GM18520 (cell line): ENCODE results near the gene DTNBP1.
"Not testable (repeated sequence)": the region's sequence is repeated elsewhere in the genome, so short reads cannot be mapped to it uniquely, and the experiment has no call there.

Source experiments
- ATAC-seq: cut with Tn5 transposase; IDR thresholded peaks from one replicate; pipeline ENCODE4 v1.9.1; 2021; ENCODE audit not compliant: unreplicated experiment

The DTNBP1 gene

DNA sequence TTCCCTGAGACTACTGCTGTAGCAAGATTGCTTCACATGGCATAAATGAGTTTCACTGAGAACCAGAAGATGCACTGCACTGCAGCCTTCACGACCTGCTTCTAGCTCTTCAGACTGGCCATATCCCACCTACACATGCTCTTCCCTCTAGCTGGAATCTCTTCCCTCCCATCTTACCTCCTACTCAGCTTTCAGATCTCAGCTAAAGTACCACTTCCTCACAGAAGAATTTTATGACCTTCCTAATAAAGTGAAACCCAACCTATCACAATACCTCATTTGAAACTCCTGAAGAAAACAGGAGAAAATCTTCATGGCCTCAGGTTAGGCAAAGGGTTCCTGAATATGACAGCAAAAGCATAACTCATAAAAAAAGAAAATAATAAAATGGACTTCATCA lies 99.9 kb downstream of the DTNBP1 start:
- ATAC-seq = no peak

DNA sequence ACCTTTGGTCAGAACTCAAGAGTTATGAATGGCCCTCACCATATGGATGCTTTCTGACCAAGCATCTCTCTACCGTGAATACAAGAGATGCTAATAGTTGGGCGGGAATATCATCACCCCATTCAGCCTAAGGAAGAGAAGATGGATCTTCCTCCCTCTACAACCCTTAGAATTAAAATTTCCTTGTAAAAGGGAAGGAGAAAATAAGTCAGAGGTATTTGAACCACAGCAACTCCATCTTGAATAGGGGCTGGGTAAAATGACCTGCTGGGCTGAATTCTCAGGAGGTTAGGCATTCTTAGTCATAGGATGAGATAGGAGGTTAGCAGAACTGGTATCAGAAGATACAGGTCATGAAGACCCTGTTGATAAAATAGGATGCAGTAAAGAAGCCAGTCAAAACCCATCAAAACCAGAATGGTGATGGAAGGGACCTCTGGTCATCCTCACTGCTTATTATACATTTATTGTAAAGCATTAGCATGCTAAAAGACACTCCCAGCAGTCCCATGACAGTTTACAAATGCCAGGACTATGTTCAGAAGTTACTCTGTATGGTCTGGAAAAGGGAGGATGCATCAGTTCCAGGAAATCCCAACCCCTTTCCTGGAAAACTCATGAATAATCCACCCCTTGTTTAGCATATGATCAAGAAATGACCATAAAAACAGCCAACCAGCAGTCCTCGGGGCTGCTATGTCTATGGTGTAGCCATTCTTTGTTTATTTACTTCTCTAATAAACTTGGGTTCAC lies 101.2 kb downstream of the DTNBP1 start:
- no peak for ATAC-seq

DNA sequence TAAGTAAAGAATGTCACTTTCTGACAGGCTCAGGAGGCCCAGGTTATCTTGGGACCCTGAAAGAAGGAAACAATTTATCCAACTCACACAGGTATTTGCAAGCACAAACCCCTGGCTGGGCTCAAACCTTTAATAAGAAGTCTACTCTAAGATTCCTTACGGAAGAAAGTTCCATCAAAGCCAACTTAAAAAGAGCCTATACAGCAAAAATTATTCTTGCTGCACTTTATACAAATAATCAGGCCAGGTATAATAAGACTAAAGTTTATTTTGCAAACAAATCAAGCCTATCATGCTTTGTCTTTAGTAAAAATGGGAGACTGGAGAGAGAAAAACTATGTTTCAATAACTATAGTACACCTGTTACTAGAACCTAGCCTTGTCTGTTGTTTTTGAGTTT lies 102.1 kb downstream of the DTNBP1 start:
- no peak for ATAC-seq

DNA sequence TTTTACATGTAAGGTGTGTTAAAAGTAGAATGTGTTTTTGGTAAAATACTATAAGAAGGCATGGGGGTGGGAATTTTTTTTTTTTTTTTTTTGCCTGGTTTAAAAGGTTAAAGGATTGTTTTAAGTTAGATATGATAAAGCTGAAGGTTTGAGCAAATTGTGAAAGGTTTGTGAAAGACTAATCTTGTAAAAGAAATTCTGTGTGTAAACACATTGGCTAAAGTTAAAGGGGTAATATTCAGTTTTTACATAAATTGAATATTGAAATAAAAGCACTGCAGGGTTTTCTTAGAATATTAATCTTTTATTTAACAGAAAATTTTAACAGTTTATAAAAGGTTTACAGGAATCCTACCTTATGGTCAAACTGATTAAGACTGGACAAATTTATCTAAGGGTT lies 105.7 kb downstream of the DTNBP1 start:
- no peak for ATAC-seq

DNA sequence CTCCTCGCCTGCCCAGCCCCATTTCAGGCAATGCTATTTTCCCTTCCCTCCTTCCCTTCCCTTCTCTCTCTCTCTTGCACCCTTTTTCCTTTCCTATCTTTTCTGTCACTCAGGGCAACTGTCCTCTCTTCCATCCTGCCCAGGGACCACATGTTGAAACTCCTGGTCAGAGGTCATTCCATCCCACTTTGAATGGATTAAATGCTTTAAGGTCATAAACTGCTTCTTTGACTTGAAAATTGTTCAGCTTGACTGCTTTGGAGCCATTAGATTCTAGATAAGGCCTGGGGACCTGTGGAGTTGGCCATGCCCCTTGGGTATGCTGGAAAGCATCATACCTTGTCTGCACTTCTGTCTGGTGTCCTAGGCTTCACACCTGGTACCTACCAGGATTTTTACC lies 106.1 kb downstream of the DTNBP1 start:
- no peak for ATAC-seq

DNA sequence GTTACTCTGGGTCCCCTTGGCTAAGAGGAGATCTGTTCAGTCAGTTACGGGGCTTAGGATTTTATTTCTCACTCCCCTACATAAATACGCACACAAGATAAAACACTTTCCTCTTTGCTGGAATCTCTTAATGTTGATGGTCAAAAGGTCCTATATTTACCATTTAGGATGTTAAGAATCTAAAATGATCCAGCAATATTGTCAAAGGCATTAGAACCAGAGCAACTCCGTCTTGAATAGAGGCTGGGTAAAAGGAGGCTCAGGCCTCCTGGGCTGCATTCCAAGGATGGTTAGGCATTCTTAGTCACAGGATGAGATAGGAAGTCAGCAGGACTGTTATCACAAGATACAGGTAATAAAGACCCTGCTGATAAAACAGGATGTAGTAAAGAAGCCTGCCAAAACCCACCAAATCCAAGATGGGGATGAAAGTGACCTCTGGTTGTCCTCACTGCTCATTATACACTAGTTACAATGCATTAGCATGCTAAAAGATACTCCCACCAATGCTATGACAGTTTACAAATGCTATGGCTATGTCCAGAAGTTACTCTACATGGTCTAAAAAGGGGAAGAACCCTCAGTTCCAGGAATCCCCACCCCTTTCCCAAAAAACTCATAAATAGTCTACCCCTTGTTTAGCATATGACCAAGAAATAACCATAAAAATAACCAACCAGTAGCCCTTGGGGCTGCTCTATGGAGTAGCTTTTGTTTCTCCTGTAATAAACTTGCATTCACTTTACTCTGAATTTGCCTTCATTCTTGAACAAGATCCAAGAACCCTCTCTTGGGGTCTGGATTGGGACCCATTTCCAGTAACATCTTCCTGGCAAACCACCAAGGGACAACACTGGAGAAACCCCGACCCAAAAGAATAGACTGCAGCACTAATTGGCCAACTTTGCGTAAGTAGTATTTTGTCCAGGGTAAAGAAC lies 107.5 kb downstream of the DTNBP1 start:
- ATAC-seq = no peak

DNA sequence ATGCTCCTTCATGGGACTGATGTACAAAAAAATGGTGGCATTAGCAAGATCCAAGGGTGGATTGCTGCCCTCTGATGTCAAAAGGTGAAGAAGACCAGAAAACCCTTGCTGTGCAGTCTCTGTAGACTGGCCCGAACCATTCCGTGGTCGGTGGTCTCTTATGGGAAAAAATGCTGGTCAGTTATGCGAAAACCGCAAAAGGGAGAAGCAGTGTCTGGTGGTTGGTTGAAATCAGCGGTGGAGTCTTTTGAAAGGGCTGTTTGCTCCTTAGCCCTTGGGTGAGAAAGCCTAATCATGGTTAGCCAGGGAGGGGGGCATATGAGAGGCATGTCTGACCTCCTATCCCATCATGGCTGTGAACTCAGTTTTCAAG lies 108.1 kb downstream of the DTNBP1 start:
- ATAC-seq = no peak

DNA sequence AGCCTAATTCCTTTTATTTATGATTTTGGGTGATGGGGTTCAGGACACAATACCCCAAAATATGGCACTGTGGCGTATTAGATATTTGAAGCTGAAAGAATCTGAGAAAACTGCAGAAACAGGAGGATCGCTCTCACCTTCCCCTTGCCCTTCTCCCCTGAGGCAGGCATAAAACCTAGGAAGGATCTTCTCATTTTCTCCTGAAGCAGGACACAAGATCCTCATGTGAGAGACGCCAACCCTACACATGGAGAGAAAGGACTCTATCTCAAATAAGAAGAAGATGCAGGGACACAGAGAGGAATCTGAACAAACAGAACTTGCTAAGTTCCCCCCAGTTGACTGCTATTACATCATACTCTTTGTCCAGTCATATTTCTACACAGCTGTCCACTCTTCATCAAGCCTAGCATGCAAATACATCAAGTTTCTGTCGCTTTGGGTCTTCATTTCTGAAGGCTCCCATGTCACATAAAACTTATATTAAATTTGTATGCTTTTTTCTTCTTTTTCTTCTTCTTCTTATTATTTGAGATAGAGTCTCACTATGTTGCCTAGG lies 109.0 kb downstream of the DTNBP1 start:
- no peak for ATAC-seq

DNA sequence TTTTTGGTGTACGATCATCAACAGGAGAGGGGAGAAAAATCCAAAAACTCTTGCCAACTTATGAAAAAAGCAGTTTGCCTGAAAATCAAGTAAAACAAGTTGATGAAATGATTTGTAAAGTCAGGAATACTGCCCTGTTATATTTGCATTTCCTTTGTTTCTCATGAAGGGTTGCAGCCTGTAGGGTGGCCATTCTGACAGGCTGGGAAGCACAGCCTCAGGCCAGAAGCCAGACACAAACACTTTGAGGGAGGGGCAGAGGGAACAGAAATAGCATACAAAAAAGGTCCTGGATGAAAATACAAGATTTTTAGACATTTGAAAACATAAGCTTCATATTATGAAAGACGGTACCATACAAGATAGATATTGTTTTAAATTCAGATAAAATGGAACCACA lies 109.8 kb downstream of the DTNBP1 start:
- no peak for ATAC-seq

DNA sequence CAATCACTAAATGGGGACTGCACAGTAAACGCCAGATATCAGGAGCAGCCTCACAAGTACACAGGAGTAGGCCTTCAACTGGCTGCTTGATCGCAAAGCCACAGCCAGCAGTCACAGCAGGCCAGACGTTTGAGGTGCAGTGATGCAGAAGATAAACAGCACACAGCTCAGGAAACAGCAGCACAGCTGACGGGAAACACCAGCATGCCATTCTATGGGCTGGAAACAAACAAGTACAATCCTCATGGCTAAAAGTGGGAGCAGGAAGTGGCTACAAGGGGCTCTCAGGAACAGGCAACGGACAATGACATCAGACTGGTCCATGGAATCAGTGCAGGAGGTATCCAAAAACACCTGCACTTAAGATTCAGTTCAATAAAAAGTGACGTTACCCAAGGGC lies 111.0 kb downstream of the DTNBP1 start:
- ATAC-seq = no peak

DNA sequence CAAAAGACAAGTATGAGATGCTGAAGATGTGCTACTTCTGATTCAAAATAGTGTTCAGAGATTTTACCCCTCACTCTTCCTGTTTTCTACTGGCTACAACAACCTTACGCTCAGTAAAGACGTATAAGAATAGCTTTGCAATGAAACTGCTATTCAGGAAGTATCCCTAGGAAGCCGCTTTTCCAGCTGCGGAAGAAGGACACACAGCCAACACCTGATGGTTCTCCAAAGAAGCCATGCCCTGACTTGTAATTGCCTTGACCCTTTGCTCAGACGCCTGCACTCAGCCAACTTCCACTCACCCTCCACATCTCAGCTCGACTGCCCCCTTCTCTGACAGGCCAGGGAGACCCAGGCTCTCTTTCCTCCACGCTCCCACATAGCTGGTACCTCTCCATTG lies 111.6 kb downstream of the DTNBP1 start:
- ATAC-seq = no peak

DNA sequence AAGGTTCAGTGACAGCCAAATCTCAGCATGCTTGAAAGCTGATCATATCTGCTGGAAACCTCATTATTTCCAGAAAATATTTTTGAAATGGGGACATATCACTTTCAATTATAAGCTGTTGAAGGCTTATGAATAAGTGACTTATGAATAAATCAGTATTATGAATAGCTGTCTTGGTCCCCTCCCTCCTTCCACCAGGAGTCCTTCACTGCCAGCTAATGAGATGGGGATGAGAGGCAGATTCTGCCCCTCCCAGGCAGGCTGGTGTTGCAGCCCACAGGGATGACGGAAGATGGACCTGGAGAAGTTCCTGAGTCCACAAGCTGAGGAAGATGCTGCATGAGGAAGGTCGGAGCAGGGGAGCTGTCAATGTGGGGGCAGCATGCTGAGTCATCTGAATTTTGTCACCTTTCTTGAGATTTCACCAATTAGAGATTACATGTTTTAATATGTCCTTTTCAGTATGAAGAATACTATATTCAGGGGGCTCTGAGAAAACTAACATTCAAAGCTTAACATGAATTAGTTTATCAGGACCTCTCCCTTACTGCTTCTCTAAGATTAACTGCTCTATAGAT lies 112.2 kb downstream of the DTNBP1 start:
- no peak for ATAC-seq

DNA sequence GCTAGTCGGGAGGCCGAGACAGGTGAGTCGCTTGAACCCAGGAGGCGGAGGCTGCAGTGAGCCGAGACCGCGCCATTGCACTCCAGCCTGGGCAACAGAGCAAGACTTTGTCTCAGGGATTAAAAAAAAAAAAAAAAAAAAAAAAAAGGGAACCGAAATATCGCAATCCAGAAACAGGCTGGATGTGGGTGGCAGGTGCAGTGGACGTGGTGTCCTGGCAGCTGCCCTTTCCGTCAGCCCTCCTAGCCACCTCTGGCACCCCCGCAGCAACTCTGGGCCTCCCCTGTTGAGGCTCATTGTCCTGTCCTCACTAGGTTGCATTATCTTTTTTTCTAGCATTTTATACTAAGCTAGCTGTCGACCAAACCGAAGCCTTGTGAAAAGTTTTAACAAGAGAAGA lies 113.5 kb downstream of the DTNBP1 start:
- no peak for ATAC-seq

DNA sequence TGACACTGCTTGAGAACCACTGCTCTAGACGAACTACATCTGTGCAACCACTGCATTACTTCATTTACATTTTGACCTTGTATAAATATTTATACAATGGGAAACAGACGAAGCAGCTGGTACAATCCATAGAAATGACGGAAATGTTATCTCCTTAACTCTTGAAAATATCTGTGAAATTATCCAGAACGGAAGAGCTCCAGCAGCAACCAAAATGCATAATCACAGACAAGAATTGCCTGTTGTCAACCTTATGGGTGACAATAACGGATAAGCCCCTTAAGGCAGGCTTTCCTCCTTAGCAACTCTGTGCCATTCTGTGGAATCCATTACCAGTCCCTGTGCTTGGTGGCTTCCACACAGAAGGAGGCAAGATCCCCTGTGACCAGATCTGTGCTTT lies 115.4 kb downstream of the DTNBP1 start:
- no peak for ATAC-seq

DNA sequence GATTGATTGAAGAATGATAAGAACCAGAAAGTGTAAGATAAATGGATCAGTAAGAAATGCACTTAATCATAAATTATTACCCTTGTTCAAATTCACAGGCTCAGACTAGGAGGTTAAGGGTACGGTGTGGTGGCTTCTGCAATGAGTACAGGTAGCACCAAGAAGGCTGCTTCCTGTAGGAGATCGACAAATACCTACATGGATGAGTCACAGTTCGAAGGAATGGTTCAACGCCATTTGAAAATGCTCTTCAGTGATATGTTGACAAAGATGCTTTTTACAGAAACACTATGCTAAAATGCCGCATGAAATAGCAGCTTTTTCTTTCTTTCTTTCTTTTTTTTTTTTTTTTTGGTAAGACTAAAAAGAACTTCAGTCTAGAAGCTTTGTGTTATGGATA lies 116.2 kb downstream of the DTNBP1 start:
- ATAC-seq = no peak

DNA sequence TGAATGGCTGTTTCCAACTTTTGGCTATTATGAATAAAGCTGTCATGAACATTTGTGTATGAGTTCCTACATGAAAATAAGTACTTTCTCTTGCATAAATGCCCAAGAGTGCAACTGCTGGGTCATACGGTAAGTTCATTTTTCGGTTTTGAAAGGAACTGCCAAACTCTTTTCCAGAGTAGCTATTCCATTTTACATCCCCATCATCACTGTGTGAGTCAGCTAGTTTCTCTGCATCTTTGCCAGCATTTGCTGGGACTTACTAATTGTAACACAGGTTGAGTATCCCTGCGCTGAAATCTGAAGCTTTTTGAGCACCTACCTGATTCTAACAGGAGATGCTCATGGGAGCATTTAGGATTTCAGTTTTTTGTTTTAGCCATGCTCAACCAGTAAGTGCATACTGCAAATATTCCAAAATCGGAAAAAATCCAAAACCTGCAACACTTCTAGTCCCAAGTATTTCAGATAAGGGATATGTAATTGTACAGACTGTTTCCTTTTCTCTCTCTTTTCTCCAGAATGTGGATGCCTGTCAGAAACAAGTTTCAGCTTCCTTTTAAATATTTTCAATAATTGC lies 118.4 kb downstream of the DTNBP1 start:
- no peak for ATAC-seq

DNA sequence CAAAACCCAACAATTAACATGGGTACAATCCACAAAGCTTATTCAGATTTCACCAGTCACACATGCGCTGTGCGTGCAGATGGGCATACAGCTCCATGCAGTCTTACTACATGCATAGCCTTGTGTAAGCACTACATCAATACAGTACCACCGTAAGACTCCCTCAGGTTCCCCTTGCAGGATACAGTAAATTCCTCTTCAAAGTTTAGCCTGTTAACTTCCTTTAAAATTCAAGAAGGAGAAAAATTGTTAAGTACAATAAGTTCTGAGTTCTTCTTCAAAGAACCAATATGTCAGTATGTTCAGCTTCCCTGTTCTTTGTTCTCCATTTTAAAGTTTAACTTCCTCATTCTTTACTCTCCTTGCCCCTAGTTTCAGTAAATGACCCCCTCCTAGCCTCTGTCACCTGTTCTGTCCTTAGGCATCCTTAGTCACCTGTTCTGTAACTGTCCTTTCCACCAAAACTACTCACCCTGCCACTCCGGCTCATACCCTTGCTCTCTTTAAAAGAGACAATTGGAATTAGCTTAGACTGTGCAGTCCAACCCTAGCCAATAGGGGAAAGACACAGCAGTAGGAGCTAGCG lies 119.4 kb downstream of the DTNBP1 start:
- not testable (repeated sequence) for ATAC-seq

DNA sequence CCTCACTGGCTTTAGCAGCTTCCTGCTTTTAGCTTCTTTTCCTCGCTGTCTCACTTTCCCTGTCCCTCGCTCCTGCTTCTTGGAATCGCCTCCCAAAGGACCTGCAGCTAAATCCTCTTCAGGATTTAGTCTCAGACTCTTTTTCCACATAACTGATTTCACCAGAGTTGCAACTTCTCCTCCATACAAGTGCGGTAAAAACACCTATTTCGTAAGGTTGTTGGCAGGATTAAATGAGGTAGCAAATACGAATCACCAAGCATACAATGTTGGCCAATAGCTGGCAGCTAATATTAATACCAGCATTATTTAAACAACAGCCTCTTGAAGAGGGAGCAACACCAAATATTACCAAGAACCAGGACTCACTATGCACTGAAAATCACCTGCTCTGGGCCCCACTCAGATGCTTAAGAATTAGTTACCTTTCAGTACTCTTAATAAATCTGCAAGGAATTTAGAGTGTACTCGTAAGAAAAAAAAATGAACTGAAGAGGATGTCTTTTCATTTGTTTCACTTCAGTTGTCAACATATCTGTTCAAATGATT lies 123.0 kb downstream of the DTNBP1 start:
- ATAC-seq = no peak

DNA sequence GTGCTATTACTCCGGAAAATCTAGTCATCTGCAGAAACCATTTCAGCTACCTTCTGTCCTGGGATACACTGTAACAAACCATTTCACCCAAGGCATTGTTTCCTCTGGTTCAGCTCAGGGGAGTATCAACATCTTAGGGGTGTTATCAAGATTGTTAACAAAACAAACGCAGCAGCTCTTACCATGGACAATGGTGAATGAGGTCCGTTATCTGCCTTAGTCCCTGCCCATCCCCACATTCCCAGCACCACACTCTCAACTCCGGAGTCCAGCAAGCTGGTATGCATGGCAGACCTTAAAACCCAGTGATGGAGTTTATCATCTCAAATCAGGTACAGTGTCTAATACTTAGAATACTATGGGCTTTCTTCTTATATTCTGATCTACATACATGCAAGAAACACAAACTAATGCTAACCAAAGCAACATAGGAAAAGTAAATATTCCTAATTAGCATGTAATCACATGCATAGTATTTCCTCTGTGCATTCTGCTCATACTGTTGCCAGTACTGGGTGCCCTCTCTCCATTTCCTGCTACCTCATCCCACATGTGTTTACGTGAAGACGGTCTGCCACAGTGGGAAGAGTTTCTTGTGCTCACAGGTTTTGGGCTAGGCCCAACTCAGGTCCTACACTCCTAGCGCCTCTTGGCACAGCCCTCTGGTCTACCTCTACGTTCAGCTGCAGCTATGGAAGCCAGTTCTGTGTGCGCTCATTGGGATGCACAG lies 123.9 kb downstream of the DTNBP1 start:
- no peak for ATAC-seq

DNA sequence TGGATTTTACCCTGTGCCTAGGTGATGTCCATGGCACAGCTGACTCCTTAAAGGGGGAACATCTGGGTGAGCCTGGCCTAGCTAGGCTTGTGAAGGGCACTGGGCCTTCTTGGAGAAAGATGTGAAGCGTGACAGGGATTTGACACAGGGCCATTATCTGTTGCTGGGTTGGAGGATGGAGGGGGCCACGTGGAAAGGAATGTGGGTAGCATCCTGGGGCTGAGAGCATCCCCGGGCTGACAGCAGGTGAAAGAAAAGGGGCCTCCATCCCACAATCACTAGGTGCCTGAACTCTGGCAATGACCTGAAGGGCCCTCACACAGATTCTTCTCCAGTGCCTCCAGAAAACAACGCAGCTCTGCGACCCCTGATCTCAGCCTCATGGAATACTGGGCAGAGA lies 124.7 kb downstream of the DTNBP1 start:
- ATAC-seq = no peak
